ENCODE data around the gene WDR3. TPM values are rescaled to one million over a fixed set of nuclear protein-coding genes. Genes with fewer than 3 reads are reported as not detected.
"Not testable (repeated sequence)": the region's sequence is repeated elsewhere in the genome, so short reads cannot be mapped to it uniquely, and the experiment has no call there.

WDR3 gene
- total RNA-seq, 3 donors from 2014 or later: 12.1 to 15.4 (median 13.6) TPM

- intact Hi-C loops (cut with DNase I; ENCODE audit: low total_unique reads): no loop called here
- no peaks in the 10 kb centered on the region for H3K4me1 ChIP-seq
- no peak overlapping the region for H3K27ac ChIP-seq
- H3K36me3 ChIP-seq: peaks cover 3% of the 10 kb centered on the region
- no peak for TF ChIP-seq POLR2AphosphoS5 (IDR thresholded peaks at IDR 0.05)
- no peak for TF ChIP-seq POLR2A (IDR thresholded peaks at IDR 0.05)
- TF ChIP-seq CTCF (IDR thresholded peaks at IDR 0.05): no peak
- H3K9me3 ChIP-seq: no peaks in the 10 kb centered on the region
- H3K4me3 ChIP-seq: no peak overlapping the region
- no peak for DNase-seq (ENCODE audit: low spot score in 2 of 2)
- H3K27me3 ChIP-seq: no peaks in the 10 kb centered on the region
These were observed 24.5 kb upstream of the WDR3 start for GRCh38 chr1:117905019-117905418.

- H3K4me1 ChIP-seq: no peaks in the 10 kb centered on the region
- peaks cover 7% of the 10 kb centered on the region for H3K36me3 ChIP-seq
- intact Hi-C loops (cut with DNase I; ENCODE audit: low total_unique reads): no loop called here
- H3K27me3 ChIP-seq: no peaks in the 10 kb centered on the region
- no peak overlapping the region for H3K4me3 ChIP-seq
- no peak for DNase-seq (ENCODE audit: low spot score in 2 of 2)
- H3K27ac ChIP-seq: no peak overlapping the region
- no peaks in the 10 kb centered on the region for H3K9me3 ChIP-seq
- no peak for TF ChIP-seq POLR2A (IDR thresholded peaks at IDR 0.05)
- no peak for TF ChIP-seq CTCF (IDR thresholded peaks at IDR 0.05)
- no peak for TF ChIP-seq POLR2AphosphoS5 (IDR thresholded peaks at IDR 0.05)
These were observed 18.5 kb upstream of the WDR3 start for GRCh38 chr1:117911051-117911450.

- Histone ChIP-seq H3K4me1 (no peaks in the 10 kb centered on the region), H3K27ac (no peak overlapping the region), H3K4me3 (no peak overlapping the region), H3K27me3 (no peaks in the 10 kb centered on the region), H3K36me3 (no peaks in the 10 kb centered on the region), H3K9me3 (no peaks in the 10 kb centered on the region)
- DNase-seq (ENCODE audit: low spot score in 2 of 2): no peak
- intact Hi-C loops (cut with DNase I; ENCODE audit: low total_unique reads): no loop called here
- TF ChIP-seq POLR2A (IDR thresholded peaks at IDR 0.05): no peak
- TF ChIP-seq CTCF (IDR thresholded peaks at IDR 0.05): no peak
- no peak for TF ChIP-seq POLR2AphosphoS5 (IDR thresholded peaks at IDR 0.05)
These were observed 10.2 kb upstream of the WDR3 start for GRCh38 chr1:117919376-117919775.

- intact Hi-C loops (cut with DNase I; ENCODE audit: low total_unique reads): no loop called here
- H3K27me3 ChIP-seq: no peaks in the 10 kb centered on the region
- no peaks in the 10 kb centered on the region for H3K36me3 ChIP-seq
- DNase-seq (ENCODE audit: low spot score in 2 of 2): no peak
- H3K9me3 ChIP-seq: no peaks in the 10 kb centered on the region
- no peak overlapping the region for H3K27ac ChIP-seq
- TF ChIP-seq CTCF (IDR thresholded peaks at IDR 0.05): no peak
- no peak for TF ChIP-seq POLR2A (IDR thresholded peaks at IDR 0.05)
- TF ChIP-seq POLR2AphosphoS5 (IDR thresholded peaks at IDR 0.05): no peak
- H3K4me1 ChIP-seq: no peaks in the 10 kb centered on the region
- H3K4me3 ChIP-seq: no peak overlapping the region
These were observed 7.5 kb upstream of the WDR3 start for GRCh38 chr1:117921991-117922390.

- intact Hi-C loops (cut with DNase I; ENCODE audit: low total_unique reads); H3K4me3 ChIP-seq; H3K27me3 ChIP-seq; H3K27ac ChIP-seq; H3K36me3 ChIP-seq; DNase-seq (ENCODE audit: low spot score in 2 of 2); H3K4me1 ChIP-seq; H3K9me3 ChIP-seq: not testable (repeated sequence)
These were observed 6.8 kb upstream of the WDR3 start for GRCh38 chr1:117922717-117923116.

- intact Hi-C loops (cut with DNase I; ENCODE audit: low total_unique reads): no loop called here
- TF ChIP-seq CTCF (IDR thresholded peaks at IDR 0.05) (no peak), POLR2A (IDR thresholded peaks at IDR 0.05) (no peak), POLR2AphosphoS5 (IDR thresholded peaks at IDR 0.05) (no peak)
- Histone ChIP-seq H3K4me1 (peaks cover 0 to 8% of the 10 kb centered on the region in 2 donors), H3K9me3 (no peaks in the 10 kb centered on the region), H3K27ac (no peak overlapping the region), H3K27me3 (no peaks in the 10 kb centered on the region), H3K36me3 (no peaks in the 10 kb centered on the region), H3K4me3 (no peak overlapping the region)
- DNase-seq (ENCODE audit: low spot score in 2 of 2): no peak
These were observed 3.6 kb upstream of the WDR3 start for GRCh38 chr1:117925981-117926380.

Measured in breast epithelium (tissue), 4 donors.